K562 (cell line): Measurements from ENCODE around the gene TDRKH. TPM values are rescaled to one million over a fixed set of nuclear protein-coding genes. Genes with fewer than 3 reads are reported as not detected.

Source experiments
- ATAC-seq: fragments of 200-7000 bp; cut with Tn5 transposase; 3 replicates; pipeline ENCODE4 v1.9.1; 2020; ENCODE audit warnings: moderate library complexity
- BruUV-seq: library from RNA; stranded (reverse); fragments of 400-500 nt; replicated peaks from 2 replicates; lab custom pipeline; 2021; lab: Mats Ljungman, UMichigan
- CTCF ChIA-PET: fragments of 300-600 bp; formaldehyde crosslinking; extraction: SDS; loops from one replicate; lab custom pipeline; 2021; ENCODE audit warnings: low intra/inter-chr PET ratio; lab: Yijun Ruan, JAX
- POLR2A ChIA-PET: fragments of 300-600, 350-650 bp; sonication (Branson Sonifier 250); formaldehyde crosslinking; extraction: SDS; loops from one replicate; lab custom pipeline; 2021; ENCODE audit warnings: antibody characterized with exemption, inconsistent platforms; lab: Yijun Ruan, JAX
- DNase-seq, 4 experiments: peaks; one replicate each; pipeline versions ENCODE4 v3.0.0 to v3.0.0-alpha.2; 2011 to 2018; ENCODE audit warnings: low spot score in 3 of 4, mixed read lengths in 3 of 4; ENCODE audit errors: extremely low read depth in 1 of 4
- FAIRE-seq: peaks from 2 replicates; lab custom pipeline; 2011; peaks lifted over from hg19 to GRCh38; lab: Jason Lieb, UNC
- H2AFZ ChIP-seq: 2 replicates; pipeline ENCODE4 v1.6.0; 2011; ENCODE audit warnings: low read depth, low read length, control low read depth, inconsistent platforms
- H3K27ac ChIP-seq: fragments of 200-600 bp; 3 replicates; pipeline ENCODE4 v1.8.0; 2011; ENCODE audit warnings: low read depth, mild to moderate bottlenecking, control low read depth, inconsistent platforms, low read length, moderate library complexity, mixed read lengths; ENCODE audit errors: extremely low read depth
- H3K27me3 ChIP-seq, 2 experiments: fragments of 300-600 bp in 1 of 2; 2 replicates in 1 of 2; 3 replicates in 1 of 2; pipeline versions ENCODE4 v1.6.0 to v1.8.0; 2011; ENCODE audit warnings: inconsistent platforms in 2 of 2, low read length in 2 of 2, mild to moderate bottlenecking in 1 of 2, mixed read lengths in 1 of 2, moderate library complexity in 1 of 2; ENCODE audit not compliant: control insufficient read depth in 2 of 2, insufficient read depth in 2 of 2
- H3K36me3 ChIP-seq: fragments of 300-600 bp; 3 replicates; pipeline ENCODE4 v1.8.0; 2011; ENCODE audit warnings: mild to moderate bottlenecking, low read length, inconsistent platforms; ENCODE audit not compliant: control insufficient read depth, insufficient read depth
- H3K4me1 ChIP-seq, 2 experiments: fragments of 200-600 bp in 1 of 2; replicated peaks in 1 of 2; 2 replicates in 1 of 2; 3 replicates in 1 of 2; pipeline versions ENCODE4 v1.5.1 to v1.8.0; 2011; ENCODE audit warnings: inconsistent platforms in 2 of 2, low read length in 2 of 2, mild to moderate bottlenecking in 1 of 2, mixed read lengths in 1 of 2, moderate library complexity in 1 of 2; ENCODE audit not compliant: control insufficient read depth in 2 of 2, insufficient read depth in 2 of 2
- H3K4me2 ChIP-seq: 2 replicates; pipeline ENCODE4 v1.6.1; 2011; ENCODE audit warnings: low read length, control low read depth, inconsistent platforms, mixed read lengths; ENCODE audit not compliant: insufficient read depth
- H3K4me3 ChIP-seq: fragments of 200-600 bp; sonication (generic), shearing (Covaris generic); 2 replicates; pipeline ENCODE4 v1.5.1; 2016; ENCODE audit warnings: control low read depth, inconsistent platforms
- H3K79me2 ChIP-seq: fragments of 200-600 bp; 3 replicates; pipeline ENCODE4 v1.8.0; 2011; ENCODE audit warnings: low read length, inconsistent platforms; ENCODE audit not compliant: control insufficient read depth, insufficient read depth
- H3K9ac ChIP-seq, 2 experiments: 2 replicates each; pipeline versions ENCODE4 v1.6.0 to v1.6.1; 2011; ENCODE audit warnings: low read depth in 2 of 2, low read length in 2 of 2, control low read depth in 1 of 2, inconsistent platforms in 1 of 2, mild to moderate bottlenecking in 1 of 2, mixed read lengths in 1 of 2; ENCODE audit not compliant: insufficient read depth in 1 of 2
- H3K9me1 ChIP-seq: one replicate; pipeline ENCODE4 v1.6.0; 2011; ENCODE audit warnings: inconsistent platforms, mild to moderate bottlenecking, low read length, moderate library complexity; ENCODE audit not compliant: control insufficient read depth, insufficient read depth
- H3K9me3 ChIP-seq: replicated peaks from 2 replicates; pipeline ENCODE4 v1.5.1; 2011; ENCODE audit warnings: low read depth, low read length, inconsistent platforms; ENCODE audit not compliant: control insufficient read depth, insufficient read depth
- H4K20me1 ChIP-seq: replicated peaks from 2 replicates; pipeline ENCODE4 v1.6.1; 2011; ENCODE audit warnings: low read length, inconsistent platforms, mixed read lengths; ENCODE audit not compliant: control insufficient read depth, insufficient read depth
- COPS2 ChIP-seq: fragments of 450-650 bp; conservative IDR thresholded peaks from 2 replicates; pipeline ENCODE4 v1.6.1; 2016; ENCODE audit warnings: mild to moderate bottlenecking, moderate library complexity
- CREB1 ChIP-seq, 2 experiments: sonication (generic) in 1 of 2; formaldehyde crosslinking in 1 of 2; IDR thresholded peaks; 2 replicates each; pipeline versions ENCODE4 v1.6.1 to v1.8.0; 2012 to 2022; ENCODE audit warnings: inconsistent platforms in 1 of 2, mild to moderate bottlenecking in 1 of 2, missing genetic modification reagents in 1 of 2, moderate library complexity in 1 of 2
- FOXJ3 ChIP-seq: sonication (generic); formaldehyde crosslinking; IDR thresholded peaks from 2 replicates; pipeline ENCODE4 v1.4.0; 2020; ENCODE audit warnings: mild to moderate bottlenecking, missing genetic modification reagents
- GATAD2A ChIP-seq: fragments of 450-650 bp; IDR thresholded peaks from 2 replicates; pipeline ENCODE4 v1.6.1; 2017
- JUN ChIP-seq, 2 experiments: sonication (generic) in 1 of 2; formaldehyde crosslinking in 1 of 2; IDR thresholded peaks; 2 replicates each; pipeline versions ENCODE4 v1.6.1 to v1.8.0; 2012 to 2022; ENCODE audit warnings: borderline replicate concordance in 2 of 2, mild to moderate bottlenecking in 2 of 2, improper control_type of control experiment in 1 of 2, low read depth in 1 of 2, low read length in 1 of 2, missing genetic modification reagents in 1 of 2
- SMARCC2 ChIP-seq: fragments of 450-650 bp; IDR thresholded peaks from 2 replicates; pipeline ENCODE4 v1.6.1; 2017; ENCODE audit warnings: antibody characterized with exemption, moderate library complexity, mild to moderate bottlenecking, low read depth
- STAT5B ChIP-seq: fragments of 250-450 bp; sonication (Bioruptor Pico); IDR thresholded peaks from 2 replicates; pipeline ENCODE4 v1.8.0; 2021; ENCODE audit warnings: mild to moderate bottlenecking, inconsistent platforms
- TAF1 ChIP-seq: IDR thresholded peaks from 2 replicates; pipeline ENCODE4 v1.6.1; 2011; ENCODE audit warnings: mild to moderate bottlenecking, low read length, moderate library complexity; ENCODE audit not compliant: insufficient read depth, control insufficient read depth, severe bottlenecking; ENCODE audit errors: extremely low read depth
- WGBS: fragments of 100-300 bp; shearing (Covaris generic); methylation state at CpG from one replicate; pipeline ENCODE4 v1.1.6; 2016; ENCODE audit warnings: low coverage, mixed read lengths; ENCODE audit not compliant: insufficient coverage; ENCODE audit errors: missing lambda C conversion rate; 5-methylcytosine and 5-hydroxymethylcytosine counted together
- in situ Hi-C: fragments of 300-500 bp; cut with MboI; formaldehyde crosslinking; loops from 4 replicates; pipeline ENCODE4 v1.15.0; 2018; ENCODE audit warnings: inconsistent platforms, mixed read lengths
- intact Hi-C: fragments of 100-400 bp; cut with micrococcal nuclease; formaldehyde crosslinking; loops from 2 replicates; pipeline ENCODE4 v1.14.2; 2022
- polyA plus RNA-seq, 8 experiments: library from polyadenylated mRNA; depleted of rRNA in 4 of 8; stranded (reverse) in 5 of 8; unstranded in 3 of 8; fragments of >200 nt; fragmentation: Nextera tagmentation in 2 of 8; fragmentation: Illumina TruSeq in 1 of 8; extraction: Ambion mirVana in 2 of 8; extraction: Trizol in 1 of 8; gene quantifications; 2 replicates each; pipeline versions ENCODE4 v1.2.1 to v1.2.3, GENCODE V29; 2011 to 2014; ENCODE audit warnings: inconsistent platforms in 1 of 8, missing spikeins in 1 of 8
- total RNA-seq, 7 experiments: library from RNA; depleted of rRNA in 6 of 7; stranded (reverse); fragments of >200 nt in 6 of 7; fragmentation: Illumina TruSeq in 2 of 7; extraction: Trizol in 2 of 7; gene quantifications; 2 replicates each; pipeline versions ENCODE4 v1.2.1 to v1.2.3, GENCODE V29; 2011 to 2021; ENCODE audit warnings: low replicate concordance in 1 of 7
- TF ChIP-seq, protein P1 (sequence below): conservative IDR thresholded peaks from 2 replicates; pipeline ENCODE4 v1.6.1; 2011; ENCODE audit warnings: low read depth, mild to moderate bottlenecking, low read length; ENCODE audit not compliant: control insufficient read depth
- TF ChIP-seq, protein P2 (sequence below): IDR thresholded peaks from 2 replicates; pipeline ENCODE4 v1.6.1; 2012; ENCODE audit warnings: low read depth, low read length, improper control_type of control experiment, borderline replicate concordance

Gene TDRKH
- total and polyA plus RNA-seq, 9 of the 15 experiments (the other 6 are each of a cell fraction or from before 2014, with no cell fraction given): 4.3 to 21.3 (median 8.4) TPM

DNA sequence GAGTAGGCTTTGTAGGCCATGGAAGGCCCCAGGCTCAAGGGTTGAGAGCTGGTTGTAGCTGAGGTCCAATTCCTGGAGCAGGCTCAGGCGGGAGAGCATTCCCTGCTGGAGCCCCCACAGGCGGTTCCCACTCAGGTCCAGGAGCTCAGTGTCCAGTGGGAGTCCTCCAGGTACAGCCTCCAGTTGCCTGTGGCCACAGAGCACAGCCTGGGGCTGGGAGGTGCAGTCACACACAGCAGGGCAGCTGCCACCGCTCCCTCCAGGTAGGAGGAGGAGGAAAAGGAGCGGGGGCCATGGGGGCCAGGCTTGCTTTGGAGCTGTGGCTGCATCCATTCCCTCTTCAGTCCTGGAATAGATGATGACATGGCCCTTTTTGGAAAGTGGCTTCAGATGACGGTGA lies 12.1 kb upstream of the TDRKH start:
- ChIA-PET POLR2A (interaction anchor here (0.5 to 1.8 kb wide), 7 partner anchors 12 to 90 kb away, joined by 3 to 9 read pairs (median 3); partner anchors contain the start of gene TDRKH), CTCF (no interaction called here)
- in situ Hi-C loops: no loop called here
- ATAC-seq (no peak), FAIRE-seq (no peak), DNase-seq (no peak)
- Histone ChIP-seq H3K4me2 (no peak overlapping the region), H3K79me2 (no peaks in the 10 kb centered on the region), H3K9me1 (no peaks in the 10 kb centered on the region), H3K4me3 (no peak overlapping the region), H3K9ac (peak overlapping the region in 1 of 2 experiments; percentile 46; a peak in 1 of 4 replicates), H3K9me3 (no peaks in the 10 kb centered on the region), H4K20me1 (peaks cover 19% of the 10 kb centered on the region), H3K27ac (no peak overlapping the region), H3K36me3 (no peaks in the 10 kb centered on the region), H2AFZ (no peak overlapping the region), H3K27me3 (peaks cover 59 to 90% of the 10 kb centered on the region in 2 experiments), H3K4me1 (peaks cover 0 to 8% of the 10 kb centered on the region in 2 experiments; a peak in 1 of 5 replicates)
- intact Hi-C loops: no loop called here
- WGBS: 3% methylated on average over 5 of the region's 5 CpGs
- TF ChIP-seq, protein P1, sequence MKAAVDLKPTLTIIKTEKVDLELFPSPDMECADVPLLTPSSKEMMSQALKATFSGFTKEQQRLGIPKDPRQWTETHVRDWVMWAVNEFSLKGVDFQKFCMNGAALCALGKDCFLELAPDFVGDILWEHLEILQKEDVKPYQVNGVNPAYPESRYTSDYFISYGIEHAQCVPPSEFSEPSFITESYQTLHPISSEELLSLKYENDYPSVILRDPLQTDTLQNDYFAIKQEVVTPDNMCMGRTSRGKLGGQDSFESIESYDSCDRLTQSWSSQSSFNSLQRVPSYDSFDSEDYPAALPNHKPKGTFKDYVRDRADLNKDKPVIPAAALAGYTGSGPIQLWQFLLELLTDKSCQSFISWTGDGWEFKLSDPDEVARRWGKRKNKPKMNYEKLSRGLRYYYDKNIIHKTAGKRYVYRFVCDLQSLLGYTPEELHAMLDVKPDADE: no peak
- TF ChIP-seq, protein P2, sequence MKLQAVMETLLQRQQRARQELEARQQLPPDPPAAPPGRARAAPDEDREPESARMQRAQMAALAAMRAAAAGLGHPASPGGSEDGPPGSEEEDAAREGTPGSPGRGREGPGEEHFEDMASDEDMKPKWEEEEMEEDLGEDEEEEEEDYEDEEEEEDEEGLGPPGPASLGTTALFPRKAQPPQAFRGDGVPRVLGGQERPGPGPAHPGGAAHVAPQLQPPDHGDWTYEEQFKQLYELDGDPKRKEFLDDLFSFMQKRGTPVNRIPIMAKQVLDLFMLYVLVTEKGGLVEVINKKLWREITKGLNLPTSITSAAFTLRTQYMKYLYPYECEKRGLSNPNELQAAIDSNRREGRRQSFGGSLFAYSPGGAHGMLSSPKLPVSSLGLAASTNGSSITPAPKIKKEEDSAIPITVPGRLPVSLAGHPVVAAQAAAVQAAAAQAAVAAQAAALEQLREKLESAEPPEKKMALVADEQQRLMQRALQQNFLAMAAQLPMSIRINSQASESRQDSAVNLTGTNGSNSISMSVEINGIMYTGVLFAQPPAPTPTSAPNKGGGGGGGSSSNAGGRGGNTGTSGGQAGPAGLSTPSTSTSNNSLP: no peak
- TF ChIP-seq SMARCC2: no peak
- no peak for TF ChIP-seq CREB1 (IDR thresholded peaks at IDR 0.05)
- TF ChIP-seq CREB1 (CRISPR knock-in tag; IDR thresholded peaks at IDR 0.05): no peak
- no peak for TF ChIP-seq JUN (IDR thresholded peaks at IDR 0.05; ENCODE audit: borderline replicate concordance, low read depth, low read length)
- no peak for TF ChIP-seq JUN (CRISPR knock-in tag; IDR thresholded peaks at IDR 0.05; ENCODE audit: borderline replicate concordance)
- TF ChIP-seq FOXJ3 (CRISPR knock-in tag): no peak
- TF ChIP-seq GATAD2A: no peak
- TF ChIP-seq STAT5B (CRISPR knock-in tag): no peak
- TF ChIP-seq TAF1: no peak
- TF ChIP-seq COPS2: no peak
- BruUV-seq: no TSS peak
